ENCODE data around the gene PDCD1LG2. TPM values are rescaled to one million over a fixed set of nuclear protein-coding genes. Genes with fewer than 3 reads are reported as not detected.
"Not testable (repeated sequence)": the region's sequence is repeated elsewhere in the genome, so short reads cannot be mapped to it uniquely, and the experiment has no call there.

The PDCD1LG2 gene
- total RNA-seq, 1 experiment from 2014 or later = not detected

- Histone ChIP-seq H2BK12ac (ENCODE audit: insufficient read length, low read depth, low read length) (no peak overlapping the region), H3K4ac (ENCODE audit: low read depth, low read length) (no peak overlapping the region), H3T11ph (ENCODE audit: low read length) (no peak overlapping the region), H3K18ac (ENCODE audit: insufficient read length, low read depth, low read length) (no peak overlapping the region), H4K20me1 (ENCODE audit: control insufficient read depth, insufficient read depth, insufficient read length) (no peaks in the 10 kb centered on the region), H2BK120ac (ENCODE audit: low read depth, low read length, poor library complexity, severe bottlenecking) (no peak overlapping the region), H4K8ac (replicated peaks; ENCODE audit: insufficient read length, low read depth, low read length) (no peak overlapping the region), H3K23me2 (ENCODE audit: insufficient read length, low read depth, low read length, poor library complexity, severe bottlenecking) (no peaks in the 10 kb centered on the region), H2AFZ (ENCODE audit: low read length) (no peak overlapping the region), H2BK15ac (ENCODE audit: low read depth, low read length) (no peak overlapping the region), H3K23ac (ENCODE audit: insufficient read length, low read depth, low read length) (no peak overlapping the region), H2BK20ac (ENCODE audit: low read depth, low read length, poor library complexity, severe bottlenecking) (no peak overlapping the region), H3K27me3 (ENCODE audit: insufficient read depth, low read length) (no peaks in the 10 kb centered on the region), H3K4me1 (ENCODE audit: insufficient read depth, low read length) (no peaks in the 10 kb centered on the region), H4K5ac (ENCODE audit: insufficient read length, low read depth, low read length) (no peak overlapping the region), H3K27ac (ENCODE audit: insufficient read length, low read depth, low read length) (no peak overlapping the region), H3K79me2 (ENCODE audit: insufficient read depth, low read length) (no peaks in the 10 kb centered on the region), H2BK5ac (ENCODE audit: insufficient read length, low read length) (no peak overlapping the region), H4K91ac (ENCODE audit: insufficient read length, low read depth, low read length) (no peak overlapping the region), H3K9me3 (ENCODE audit: control insufficient read depth, low read depth, low read length) (no peaks in the 10 kb centered on the region), H3K79me1 (ENCODE audit: insufficient read depth, low read depth, low read length, poor library complexity, severe bottlenecking) (no peaks in the 10 kb centered on the region), H3K4me2 (ENCODE audit: insufficient read depth, insufficient read length, low read length) (no peak overlapping the region), H3K56ac (ENCODE audit: insufficient read length, low read depth, low read length) (no peak overlapping the region), H2AK5ac (ENCODE audit: insufficient read length, low read length) (no peak overlapping the region), H3K9ac (ENCODE audit: extremely low read depth, insufficient read length, low read length) (no peak overlapping the region), H3K14ac (ENCODE audit: insufficient read depth, low read length) (no peak overlapping the region)
- peaks cover 3 to 6% of the 10 kb centered on the region in 2 experiments; a peak in 3 of 4 replicates for H3K4me1 Mint-ChIP-seq
- H3K36me3 Mint-ChIP-seq (ENCODE audit: insufficient read depth in 1 of 3, low read depth in 3 of 3) = peaks cover 0 to 2% (median 0%) of the 10 kb centered on the region in 3 experiments; a peak in 1 of 7 replicates
- no CpG with 5 or more reads among the region's 3 CpGs for WGBS (ENCODE audit: extremely low coverage, insufficient read length, low lambda C conversion rate)
- no peak for TF ChIP-seq CTCF (conservative IDR thresholded peaks at IDR 0.05)
- peaks cover 2 to 3% of the 10 kb centered on the region in 2 experiments; a peak in 3 of 5 replicates for H3K9me3 Mint-ChIP-seq
- DNase-seq = no peak
- no peaks in the 10 kb centered on the region; the same call in 1 of the 2 replicates for H3K27me3 Mint-ChIP-seq (ENCODE audit: low read depth)
- no peak overlapping the region for H3K4me3 Mint-ChIP-seq
- H3K27ac Mint-ChIP-seq = no peak overlapping the region; a peak in 1 of 7 replicates
Observed at GRCh38 chr9:5580650-5581049, 70.3 kb downstream of the PDCD1LG2 start.

GRCh38 chr9:5581706-5582105, 71.4 kb downstream of the PDCD1LG2 start:
- H2BK120ac ChIP-seq (ENCODE audit: low read depth, low read length, poor library complexity, severe bottlenecking); H3K27me3 Mint-ChIP-seq (ENCODE audit: low read depth); H3K14ac ChIP-seq (ENCODE audit: insufficient read depth, low read length); H3K36me3 Mint-ChIP-seq (ENCODE audit: insufficient read depth in 1 of 3, low read depth in 3 of 3); H3K23me2 ChIP-seq (ENCODE audit: insufficient read length, low read depth, low read length, poor library complexity, severe bottlenecking); H3K27me3 ChIP-seq (ENCODE audit: insufficient read depth, low read length); H4K5ac ChIP-seq (ENCODE audit: insufficient read length, low read depth, low read length); H3K4me3 Mint-ChIP-seq; H3K4ac ChIP-seq (ENCODE audit: low read depth, low read length); H3K56ac ChIP-seq (ENCODE audit: insufficient read length, low read depth, low read length); H4K91ac ChIP-seq (ENCODE audit: insufficient read length, low read depth, low read length); H3K9ac ChIP-seq (ENCODE audit: extremely low read depth, insufficient read length, low read length); H3K27ac Mint-ChIP-seq; H2AK5ac ChIP-seq (ENCODE audit: insufficient read length, low read length); H3K79me1 ChIP-seq (ENCODE audit: insufficient read depth, low read depth, low read length, poor library complexity, severe bottlenecking); H3K4me1 Mint-ChIP-seq; H3K23ac ChIP-seq (ENCODE audit: insufficient read length, low read depth, low read length); H3K18ac ChIP-seq (ENCODE audit: insufficient read length, low read depth, low read length); H2BK12ac ChIP-seq (ENCODE audit: insufficient read length, low read depth, low read length); H3K9me3 ChIP-seq (ENCODE audit: control insufficient read depth, low read depth, low read length); H3K79me2 ChIP-seq (ENCODE audit: insufficient read depth, low read length); H3K9me3 Mint-ChIP-seq; H2AFZ ChIP-seq (ENCODE audit: low read length); DNase-seq; H2BK15ac ChIP-seq (ENCODE audit: low read depth, low read length); H4K8ac ChIP-seq (replicated peaks; ENCODE audit: insufficient read length, low read depth, low read length); H2BK5ac ChIP-seq (ENCODE audit: insufficient read length, low read length); H3T11ph ChIP-seq (ENCODE audit: low read length); H3K4me2 ChIP-seq (ENCODE audit: insufficient read depth, insufficient read length, low read length); H4K20me1 ChIP-seq (ENCODE audit: control insufficient read depth, insufficient read depth, insufficient read length); H3K27ac ChIP-seq (ENCODE audit: insufficient read length, low read depth, low read length); H2BK20ac ChIP-seq (ENCODE audit: low read depth, low read length, poor library complexity, severe bottlenecking); H3K4me1 ChIP-seq (ENCODE audit: insufficient read depth, low read length): not testable (repeated sequence)
- WGBS (ENCODE audit: extremely low coverage, insufficient read length, low lambda C conversion rate) = no CpG with 5 or more reads among the region's 2 CpGs
